Activated CD4-positive, alpha-beta T cell treated with anti-CD3 and anti-CD28 coated beads for 36 hours (primary cell): ENCODE data around the gene OPRD1. TPM values are rescaled to one million over a fixed set of nuclear protein-coding genes. Genes with fewer than 3 reads are reported as not detected.
A peak's percentile ranks its signal among the peaks of the same experiment; 100 is the strongest.

Experiments used
- ATAC-seq: fragments of 200-7000 bp; cut with Tn5 transposase; one replicate; pipeline ENCODE4 v1.10.0; 2021; ENCODE audit warnings: mild to moderate bottlenecking, moderate library complexity
- CTCF ChIA-PET: fragments of 350-600 bp; sonication (Branson Sonifier 250); formaldehyde crosslinking; loops from one replicate; lab custom pipeline; 2021; ENCODE audit warnings: antibody characterized with exemption; lab: Charles Lee
- POLR2A ChIA-PET: fragments of 350-600 bp; sonication (Branson Sonifier 250); formaldehyde crosslinking; loops from one replicate; lab custom pipeline; 2021; ENCODE audit warnings: antibody characterized with exemption, inconsistent platforms; lab: Charles Lee
- DNase-seq: peaks from one replicate; pipeline ENCODE4 v3.0.0-alpha.2; 2020
- H3K27ac Mint-ChIP-seq: one replicate; pipeline ENCODE4 v1.8.0; 2021; ENCODE audit warnings: mixed read lengths
- H3K27me3 Mint-ChIP-seq: one replicate; pipeline ENCODE4 v1.8.0; 2021; ENCODE audit warnings: mixed read lengths
- H3K36me3 Mint-ChIP-seq: one replicate; pipeline ENCODE4 v1.8.0; 2021; ENCODE audit warnings: low read depth, mixed read lengths
- H3K4me1 Mint-ChIP-seq: one replicate; pipeline ENCODE4 v1.8.0; 2021; ENCODE audit warnings: mixed read lengths
- H3K4me3 Mint-ChIP-seq: one replicate; pipeline ENCODE4 v1.8.0; 2021; ENCODE audit warnings: mild to moderate bottlenecking, moderate library complexity, mixed read lengths
- H3K9me3 Mint-ChIP-seq: one replicate; pipeline ENCODE4 v1.8.0; 2021; ENCODE audit warnings: low read depth, mixed read lengths
- intact Hi-C, 2 experiments: fragments of 100-400 bp; cut with DNase I in 1 of 2; cut with micrococcal nuclease in 1 of 2; formaldehyde crosslinking; loops; one replicate each; pipeline versions ENCODE4 v1.14.2 to v1.15.1; 2022 to 2024; cut with DNase I, micrococcal nuclease
- total RNA-seq, 2 experiments: library from RNA; stranded (reverse); gene quantifications; one replicate each; pipeline ENCODE4 v1.2.3, GENCODE V29; 2021

Gene OPRD1
- total RNA-seq, 2 experiments from 2014 or later: 0.02 TPM; not detected in 1

GRCh38 chr1:28910379-28911115, 98.6 kb downstream of the OPRD1 start:
- H3K27ac Mint-ChIP-seq: no peak overlapping the region
- no peak for DNase-seq
- no peak overlapping the region for H3K4me3 Mint-ChIP-seq
- POLR2A ChIA-PET: no interaction called here
- no peaks in the 10 kb centered on the region for H3K9me3 Mint-ChIP-seq
- no peaks in the 10 kb centered on the region for H3K36me3 Mint-ChIP-seq
- H3K4me1 Mint-ChIP-seq: peaks cover 11% of the 10 kb centered on the region
- no peak for ATAC-seq
- intact Hi-C loops: no loop called here
- H3K27me3 Mint-ChIP-seq: no peaks in the 10 kb centered on the region
- CTCF ChIA-PET: interaction anchor here (0.7 to 1.3 kb wide), 3 partner anchors 8 to 122 kb away, joined by 3 to 5 read pairs (median 3); no protein-coding TSS in a partner anchor

DNA sequence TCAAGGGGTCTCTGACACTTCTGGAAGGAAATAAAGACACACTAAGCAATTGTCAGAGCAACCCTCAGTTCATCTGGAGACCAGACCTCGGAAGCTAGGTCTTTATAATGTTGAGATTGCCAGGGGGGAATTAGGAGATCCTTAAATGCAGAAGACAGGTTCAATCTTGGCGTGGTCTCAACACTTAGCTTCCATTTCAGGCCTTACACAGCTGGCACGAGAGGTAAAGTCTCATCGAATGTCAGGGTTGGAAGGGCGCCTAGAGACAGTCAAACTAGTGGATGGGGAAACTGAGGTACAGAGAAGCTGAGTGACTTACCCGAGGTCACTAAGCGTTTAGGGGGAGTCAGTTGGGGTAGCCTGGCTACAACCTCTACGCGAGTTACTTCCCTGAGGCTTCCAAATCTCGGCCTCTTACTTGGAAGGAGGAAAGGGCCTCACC, 101.8 kb downstream of the OPRD1 start:
- peak overlapping the region; percentile 84 for H3K27ac Mint-ChIP-seq
- POLR2A ChIA-PET: interaction anchor here (0.5 to 1.4 kb wide), 9 partner anchors 13 to 528 kb away, joined by 3 to 11 read pairs (median 3); partner anchors contain the start of genes RCC1 and SRSF4
- no peak for ATAC-seq

DNA sequence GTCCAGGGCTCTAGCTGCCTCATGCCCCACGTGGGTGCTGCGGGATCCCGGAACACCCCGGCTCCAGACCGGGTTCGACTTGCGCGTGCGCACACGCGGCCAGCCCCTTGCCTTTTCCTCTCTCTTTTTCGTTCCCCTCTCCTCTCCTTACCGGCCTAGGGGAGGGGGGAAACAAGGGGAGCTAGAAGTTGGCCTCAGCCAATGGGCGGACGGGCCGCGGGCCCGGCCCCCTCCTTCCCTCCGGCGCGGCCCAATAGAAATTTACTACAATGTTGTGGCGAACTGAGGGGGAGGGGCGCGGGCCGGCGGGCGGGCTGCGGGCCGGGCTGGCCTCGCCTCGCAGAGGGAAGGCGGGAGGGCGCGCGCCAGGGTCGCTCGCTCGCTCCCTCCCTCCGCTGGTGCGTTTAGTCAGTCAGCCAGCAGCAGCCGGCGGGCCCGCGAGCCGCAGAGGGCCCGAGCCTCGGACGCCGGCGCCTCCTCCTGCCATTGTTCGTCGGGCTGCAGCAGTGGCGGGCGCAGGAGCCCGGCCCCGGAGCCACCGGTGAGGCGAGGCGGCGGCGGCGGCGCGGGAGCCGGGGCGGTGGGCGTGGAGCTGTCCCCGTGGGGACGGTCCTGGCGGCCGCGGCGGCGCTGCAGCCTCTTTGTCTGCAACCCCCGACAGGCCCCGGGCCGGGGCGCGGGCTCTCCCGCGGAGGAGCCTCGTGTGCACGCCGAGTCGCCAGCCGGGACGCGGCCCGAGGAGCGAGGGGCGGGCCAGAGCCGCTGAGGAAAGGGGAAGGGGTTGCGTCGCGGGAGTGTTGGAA, 102.5 kb downstream of the OPRD1 start, which contains the start of gene EPB41:
Gene EPB41 (plus strand): TSS at position 342 of the 803 bp plus-strand sequence. CDS start 72,869 bp downstream, outside the sequence.
- no peaks in the 10 kb centered on the region for H3K9me3 Mint-ChIP-seq
- peaks cover 5% of the 10 kb centered on the region for H3K36me3 Mint-ChIP-seq
- DNase-seq: peak; percentile 94
- peak; percentile 84 for ATAC-seq
- POLR2A ChIA-PET: interaction anchor here (0.5 to 1.4 kb wide), 10 partner anchors 12 to 529 kb away, joined by 3 to 11 read pairs (median 3); partner anchors contain the start of genes RNU11 and SRSF4
- intact Hi-C loops: loop anchor here (1.0 to 2.0 kb wide), 12 partner anchors 12 to 271 kb away; partner anchors contain the start of genes SRSF4 (in 1 of the 2), TAF12 (in 1 of the 2) and YTHDF2 (in 1 of the 2)
- peak within 1 kb of the TSS; percentile 93 for H3K27ac Mint-ChIP-seq
- peak within 1 kb of the TSS; percentile 86 for H3K4me3 Mint-ChIP-seq
- peaks cover 47% of the 10 kb centered on the region for H3K4me1 Mint-ChIP-seq
- CTCF ChIA-PET: interaction anchor here (0.6 to 2.2 kb wide), 10 partner anchors 10 to 118 kb away, joined by 3 to 13 read pairs (median 4); no protein-coding TSS in a partner anchor
- no peaks in the 10 kb centered on the region for H3K27me3 Mint-ChIP-seq

More for the DNA sequence above, 101.8 kb downstream of the OPRD1 start:
- Mint-ChIP-seq H3K36me3 (peaks cover 5% of the 10 kb centered on the region), H3K4me3 (peak overlapping the region; percentile 86), H3K4me1 (peaks cover 42% of the 10 kb centered on the region), H3K9me3 (no peaks in the 10 kb centered on the region), H3K27me3 (no peaks in the 10 kb centered on the region)
- CTCF ChIA-PET: interaction anchor here (0.6 to 2.2 kb wide), 9 partner anchors 11 to 119 kb away, joined by 3 to 13 read pairs (median 4); no protein-coding TSS in a partner anchor
- intact Hi-C loops: loop anchor here (1.0 to 2.0 kb wide), 8 partner anchors 19 to 271 kb away; partner anchors contain the start of genes SRSF4 (in 1 of the 2), TAF12 (in 1 of the 2) and YTHDF2 (in 1 of the 2)
- DNase-seq: no peak

GRCh38 chr1:28915031-28915895, 103.3 kb downstream of the OPRD1 start:
- no peaks in the 10 kb centered on the region for H3K9me3 Mint-ChIP-seq
- ATAC-seq: peak; percentile 45
- CTCF ChIA-PET: interaction anchor here (0.6 to 1.2 kb wide), 5 partner anchors 33 to 191 kb away, joined by 3 to 4 read pairs (median 3); no protein-coding TSS in a partner anchor
- POLR2A ChIA-PET: interaction anchor here (0.8 to 1.4 kb wide), 3 partner anchors 48 to 361 kb away, joined by 3 to 6 read pairs (median 6); partner anchors contain the start of gene RNU11
- peaks cover 54% of the 10 kb centered on the region for H3K4me1 Mint-ChIP-seq
- H3K27ac Mint-ChIP-seq: peak overlapping the region; percentile 93
- intact Hi-C loops: loop anchor here (1.0 to 2.0 kb wide), 6 partner anchors 11 to 58 kb away; no protein-coding TSS in a partner anchor
- peaks cover 5% of the 10 kb centered on the region for H3K36me3 Mint-ChIP-seq
- no peaks in the 10 kb centered on the region for H3K27me3 Mint-ChIP-seq
- DNase-seq: peak; percentile 75
- peak overlapping the region; percentile 86 for H3K4me3 Mint-ChIP-seq

GRCh38 chr1:28917757-28918118, 105.8 kb downstream of the OPRD1 start:
- ChIA-PET CTCF (interaction anchor here (1.4 to 1.8 kb wide), 2 partner anchors 9 to 146 kb away, joined by 3 to 7 read pairs; no protein-coding TSS in a partner anchor), POLR2A (interaction anchor here (0.5 to 1.7 kb wide), 4 partner anchors 9 to 249 kb away, joined by 4 to 8 read pairs (median 6); partner anchors contain the start of gene GMEB1)
- Mint-ChIP-seq H3K27me3 (no peaks in the 10 kb centered on the region), H3K9me3 (no peaks in the 10 kb centered on the region), H3K4me1 (peaks cover 60% of the 10 kb centered on the region), H3K27ac (peak overlapping the region; percentile 76), H3K36me3 (peaks cover 5% of the 10 kb centered on the region), H3K4me3 (peak overlapping the region; percentile 33)
- peak; percentile 59 for DNase-seq
- intact Hi-C loops: loop anchor here in 1 of 2 experiments (2.0 kb wide), 1 partner anchor 45 kb away; no protein-coding TSS in a partner anchor
- ATAC-seq: peak; percentile 49

Other genes starting within 250 kb of the OPRD1 start
- gene RAB42, start 219.9 kb upstream of the OPRD1 start, total RNA-seq: under 1 TPM in 1 of 2 experiments, not detected in 1; 0.09 TPM
- 10 to 100 TPM; 23.8 to 32.5 TPM for gene TAF12, start 169.1 kb upstream of the OPRD1 start, total RNA-seq
- gene RNU11, start 163.6 kb upstream of the OPRD1 start, total RNA-seq: not detected
- 10 to 100 TPM; 20.3 to 25.4 TPM for gene GMEB1, start 143.4 kb upstream of the OPRD1 start, total RNA-seq
- gene YTHDF2, start 75.2 kb upstream of the OPRD1 start, total RNA-seq: 10 to 100 TPM; 74.8 to 98.7 TPM
- gene EPB41, start 102.4 kb downstream of the OPRD1 start, total RNA-seq: 100 to 1,000 TPM in 1 of 2 experiments, 10 to 100 TPM in 1; 75.5 to 130 TPM